ENCODE results near the gene FRMD3.

FRMD3 gene

GRCh38 chr9:83472221-83472665 is 66.0 kb downstream of the FRMD3 start:
- no peak for DNase-seq

- DNase-seq = no peak
Observed at GRCh38 chr9:83471241-83471640, 67.0 kb downstream of the FRMD3 start.

- DNase-seq = no peak
Observed at GRCh38 chr9:83469722-83470121, 68.5 kb downstream of the FRMD3 start.

- DNase-seq = no peak
Observed at GRCh38 chr9:83468821-83469220, 69.4 kb downstream of the FRMD3 start.

- no peak for DNase-seq
Observed at GRCh38 chr9:83466877-83467276, 71.3 kb downstream of the FRMD3 start.

GRCh38 chr9:83466351-83466750 is 71.8 kb downstream of the FRMD3 start:
- DNase-seq = no peak

GRCh38 chr9:83459830-83460229 is 78.4 kb downstream of the FRMD3 start:
- DNase-seq = no peak

GRCh38 chr9:83458530-83458929 is 79.7 kb downstream of the FRMD3 start:
- no peak for DNase-seq

- DNase-seq = no peak
Observed at GRCh38 chr9:83457005-83457404, 81.2 kb downstream of the FRMD3 start.

GRCh38 chr9:83456226-83456625 is 82.0 kb downstream of the FRMD3 start:
- DNase-seq = no peak

GRCh38 chr9:83454076-83454475 is 84.1 kb downstream of the FRMD3 start:
- DNase-seq = no peak

- no peak for DNase-seq
Observed at GRCh38 chr9:83451308-83451707, 86.9 kb downstream of the FRMD3 start.

GRCh38 chr9:83449983-83450382 is 88.2 kb downstream of the FRMD3 start:
- DNase-seq = no peak

GRCh38 chr9:83449166-83449565 is 89.0 kb downstream of the FRMD3 start:
- DNase-seq = no peak

GRCh38 chr9:83448626-83449025 is 89.6 kb downstream of the FRMD3 start:
- no peak for DNase-seq

- no peak for DNase-seq
Observed at GRCh38 chr9:83447351-83447750, 90.8 kb downstream of the FRMD3 start.

- no peak for DNase-seq
Observed at GRCh38 chr9:83445703-83446265, 92.4 kb downstream of the FRMD3 start.

- no peak for DNase-seq
Observed at GRCh38 chr9:83444110-83444509, 94.1 kb downstream of the FRMD3 start.

- no peak for DNase-seq
Observed at GRCh38 chr9:83441390-83441789, 96.8 kb downstream of the FRMD3 start.

GRCh38 chr9:83440641-83441040 is 97.6 kb downstream of the FRMD3 start:
- DNase-seq = no peak

GRCh38 chr9:83435301-83435700 is 102.9 kb downstream of the FRMD3 start:
- DNase-seq = no peak

- no peak for DNase-seq
Observed at GRCh38 chr9:83434254-83434653, 103.9 kb downstream of the FRMD3 start.

GRCh38 chr9:83433846-83434245 is 104.4 kb downstream of the FRMD3 start:
- no peak for DNase-seq

- no peak for DNase-seq
Observed at GRCh38 chr9:83432877-83433550, 105.2 kb downstream of the FRMD3 start.

GRCh38 chr9:83432104-83432627 is 106.0 kb downstream of the FRMD3 start:
- no peak for DNase-seq
